NCI-H1930 (cell line): ENCODE results near the gene PCNX4.
"Not testable (repeated sequence)": the region's sequence is repeated elsewhere in the genome, so short reads cannot be mapped to it uniquely, and the experiment has no call there.

ENCODE experiments used
- DNase-seq, 2 experiments: peaks; one replicate each; lab custom pipeline; 2025; lab: John Stamatoyannopoulos, UW

Gene PCNX4

GRCh38 chr14:60091550-60092525 lies at the start of gene PCNX4:
Gene PCNX4, plus strand, starts transcription at chr14:60091923. Its CDS starts 15,716 bp downstream, at chr14:60107639.
- peak; percentile 97 to 98 for DNase-seq

- not testable (repeated sequence) for DNase-seq
These were observed 43.7 kb upstream of the PCNX4 start for GRCh38 chr14:60047976-60048375.

GRCh38 chr14:60051721-60052221 lies 40.0 kb upstream of the PCNX4 start:
- no peak for DNase-seq

- no peak for DNase-seq
These were observed 33.6 kb upstream of the PCNX4 start for GRCh38 chr14:60058087-60058486.

GRCh38 chr14:60061371-60061770 lies 30.4 kb upstream of the PCNX4 start:
- DNase-seq = no peak

GRCh38 chr14:60064491-60065072 lies 27.1 kb upstream of the PCNX4 start:
- no peak for DNase-seq

GRCh38 chr14:60067882-60068281 lies 23.8 kb upstream of the PCNX4 start:
- DNase-seq = peak; percentile 32 to 65

- DNase-seq = no peak
These were observed 12.0 kb upstream of the PCNX4 start for GRCh38 chr14:60079723-60080122.

GRCh38 chr14:60085085-60085484 lies 6.6 kb upstream of the PCNX4 start:
- DNase-seq = no peak

GRCh38 chr14:60085693-60086092 lies 6.0 kb upstream of the PCNX4 start:
- DNase-seq = no peak

GRCh38 chr14:60087668-60088067 lies 4.1 kb upstream of the PCNX4 start:
- DNase-seq = no peak

- DNase-seq = no peak
These were observed 2.5 kb upstream of the PCNX4 start for GRCh38 chr14:60089221-60089620.

- peak; percentile 14 to 36 for DNase-seq
These were observed 731 bp upstream of the PCNX4 start for GRCh38 chr14:60090864-60091519.

- DNase-seq = no peak
These were observed 800 bp downstream of the PCNX4 start for GRCh38 chr14:60092526-60092920.

GRCh38 chr14:60093080-60093479 lies 1.4 kb downstream of the PCNX4 start:
- no peak for DNase-seq

GRCh38 chr14:60093606-60094005 lies 1.9 kb downstream of the PCNX4 start:
- no peak for DNase-seq

GRCh38 chr14:60094306-60094897 lies 2.7 kb downstream of the PCNX4 start:
- DNase-seq = no peak

GRCh38 chr14:60095231-60095630 lies 3.5 kb downstream of the PCNX4 start:
- no peak for DNase-seq

GRCh38 chr14:60095781-60096450 lies 4.2 kb downstream of the PCNX4 start:
- DNase-seq = peak in 1 of 2 experiments; percentile 6

GRCh38 chr14:60097974-60098373 lies 6.3 kb downstream of the PCNX4 start:
- DNase-seq = no peak

GRCh38 chr14:60099855-60100254 lies 8.1 kb downstream of the PCNX4 start:
- DNase-seq = not testable (repeated sequence)
